ENCODE results near the gene SPNS2.

GRCh38 chr17:4450710-4451316, 47.9 kb upstream of the SPNS2 start:
- TF ChIP-seq CTCF (IDR thresholded peaks at IDR 0.05) (no peak), POLR2A (IDR thresholded peaks at IDR 0.05; ENCODE audit: low read depth) (no peak)
